Measurements from ENCODE around the gene GABPA.
"Not testable (repeated sequence)": the region's sequence is repeated elsewhere in the genome, so short reads cannot be mapped to it uniquely, and the experiment has no call there.

GABPA gene

DNA sequence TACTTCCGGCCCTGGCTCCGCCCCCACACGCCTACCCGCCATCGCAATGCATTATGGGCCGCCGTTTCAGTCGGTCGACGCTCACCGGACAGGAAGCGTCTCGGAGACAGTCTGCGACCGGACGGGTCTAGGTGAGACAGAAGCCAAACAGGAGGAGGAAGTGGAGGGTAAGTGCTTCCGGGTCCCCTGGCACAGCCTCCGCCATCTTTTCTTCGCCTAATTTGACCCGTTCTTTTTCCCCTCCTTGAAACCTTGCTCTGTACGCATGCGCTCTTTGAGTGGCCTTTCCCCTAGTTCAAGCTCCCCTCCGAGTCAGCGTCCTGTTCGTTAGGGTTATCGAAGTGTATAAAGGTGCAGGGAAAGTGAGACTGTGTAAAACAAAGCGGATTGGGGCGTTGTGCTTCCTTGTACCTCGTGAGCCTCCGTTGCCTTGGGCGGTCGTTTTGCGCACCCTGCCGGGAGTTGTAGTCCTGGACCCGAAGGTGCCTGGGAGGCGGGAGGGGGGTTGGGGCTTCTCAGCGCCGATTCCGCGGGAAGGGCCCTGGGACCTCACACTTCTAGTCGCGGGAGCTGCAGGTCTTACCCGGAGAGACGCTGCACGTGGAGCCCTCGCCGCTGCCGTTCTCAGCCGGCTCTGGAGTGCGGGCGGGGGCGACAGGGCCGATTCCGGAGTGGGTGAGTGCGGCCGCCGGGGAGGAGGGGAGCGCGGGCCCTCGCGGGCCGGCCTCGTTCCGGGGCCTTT, at the start of gene GABPA, which contains the start of gene ATP5PF:
GABPA (plus strand) TSS at position 69 of the 742 bp plus-strand sequence. CDS start 6,627 bp downstream, outside the sequence.
ATP5PF (minus strand) TSS at position 1 of the 742 bp plus-strand sequence. CDS start 5,110 bp downstream, outside the sequence.
- peak; percentile 99 for DNase-seq

GRCh38 chr21:25687787-25688186, 47.0 kb upstream of the GABPA start:
- DNase-seq: no peak

- no peak for DNase-seq
These were observed 46.3 kb upstream of the GABPA start for GRCh38 chr21:25688275-25689155.

- no peak for DNase-seq
These were observed 45.5 kb upstream of the GABPA start for GRCh38 chr21:25689226-25689625.

- DNase-seq: no peak
These were observed 42.8 kb upstream of the GABPA start for GRCh38 chr21:25691976-25692375.

DNA sequence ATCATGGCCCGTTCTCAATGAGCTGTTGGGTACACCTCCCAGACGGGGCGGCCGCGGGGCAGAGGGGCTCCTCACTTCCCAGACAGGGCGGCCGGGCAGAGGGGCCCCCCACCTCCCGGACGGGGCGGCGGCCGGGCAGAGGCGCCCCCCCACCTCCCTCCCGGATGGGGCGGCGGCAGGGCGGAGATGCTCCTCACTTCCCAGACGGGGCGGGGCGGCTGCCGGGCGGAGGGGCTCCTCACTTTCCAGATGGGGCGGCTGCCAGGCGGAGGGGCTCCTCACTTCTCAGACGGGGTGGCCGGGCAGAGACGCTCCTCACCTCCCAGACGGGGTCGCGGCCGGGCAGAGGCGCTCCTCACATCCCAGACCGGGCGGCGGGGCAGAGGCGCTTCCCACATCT, 39.3 kb upstream of the GABPA start:
- not testable (repeated sequence) for DNase-seq

GRCh38 chr21:25700741-25701140, 34.0 kb upstream of the GABPA start:
- DNase-seq: no peak

DNA sequence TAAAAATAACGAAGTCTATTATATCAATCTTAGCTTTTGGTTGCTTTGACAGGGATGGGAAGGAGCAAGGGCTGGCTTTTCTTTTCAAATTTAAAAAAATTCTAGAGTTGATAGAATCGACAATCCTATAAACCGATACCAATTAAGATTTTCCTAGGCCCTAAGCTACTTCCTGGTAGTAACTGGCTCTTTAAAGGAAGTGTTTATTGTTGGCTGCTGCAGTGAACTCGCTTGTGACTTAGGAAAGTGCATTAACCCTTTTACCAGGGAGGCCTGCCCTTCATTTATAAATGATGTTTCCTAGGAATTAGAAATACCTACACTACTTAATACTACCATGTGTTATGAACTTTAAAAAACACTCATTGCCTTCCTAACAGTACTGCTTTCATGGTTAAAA, 33.2 kb upstream of the GABPA start:
- no peak for DNase-seq

DNA sequence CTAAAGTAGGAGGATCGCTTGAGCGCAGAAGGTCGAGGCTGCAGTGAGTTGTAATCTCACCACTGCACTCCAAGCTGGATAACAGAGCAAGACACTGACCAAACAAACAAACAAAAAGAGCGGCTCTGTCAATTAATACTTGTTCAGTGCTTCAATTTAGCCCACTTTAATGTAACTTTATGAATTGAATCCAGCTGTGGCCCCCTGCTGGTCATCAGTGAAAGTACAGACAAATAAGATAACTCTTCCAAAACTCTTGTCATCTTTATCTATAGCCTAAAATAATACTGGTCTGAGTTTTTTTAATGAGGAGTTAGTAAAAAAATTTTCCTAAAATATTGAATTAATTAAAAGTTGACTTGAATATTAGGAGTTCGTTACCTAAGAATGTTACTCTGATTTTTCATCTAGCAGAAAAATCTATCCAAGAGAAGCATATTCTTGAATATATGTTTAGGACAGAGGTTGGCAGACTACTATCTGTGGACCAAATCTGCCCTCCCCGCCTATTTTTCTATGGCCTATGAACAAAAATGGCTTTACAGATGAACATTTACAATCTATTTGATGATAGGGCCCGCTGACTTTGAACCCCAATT, 26.2 kb upstream of the GABPA start:
- peak; percentile 34 for DNase-seq

- DNase-seq: no peak
These were observed 25.0 kb upstream of the GABPA start for GRCh38 chr21:25709684-25710265.

DNA sequence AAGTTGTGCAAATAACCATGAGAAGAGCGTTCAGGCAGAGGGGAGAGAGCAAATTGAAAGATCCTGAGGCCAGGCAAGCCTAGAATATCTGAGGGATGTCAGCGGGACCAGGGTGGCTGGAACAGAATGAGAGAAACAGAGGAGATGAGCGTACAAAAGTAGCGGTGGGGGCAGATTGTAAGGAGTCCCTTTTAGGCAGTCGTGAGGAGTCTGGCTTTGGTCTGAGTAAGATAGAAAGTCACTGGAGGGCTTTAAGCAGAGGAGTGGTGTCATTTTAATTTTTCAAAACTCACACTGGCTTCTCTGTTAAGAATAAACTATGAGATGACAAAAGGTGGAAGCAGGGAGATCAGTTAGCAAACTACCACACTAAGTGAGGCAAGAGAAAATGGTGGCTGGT, 24.2 kb upstream of the GABPA start:
- DNase-seq: no peak

DNA sequence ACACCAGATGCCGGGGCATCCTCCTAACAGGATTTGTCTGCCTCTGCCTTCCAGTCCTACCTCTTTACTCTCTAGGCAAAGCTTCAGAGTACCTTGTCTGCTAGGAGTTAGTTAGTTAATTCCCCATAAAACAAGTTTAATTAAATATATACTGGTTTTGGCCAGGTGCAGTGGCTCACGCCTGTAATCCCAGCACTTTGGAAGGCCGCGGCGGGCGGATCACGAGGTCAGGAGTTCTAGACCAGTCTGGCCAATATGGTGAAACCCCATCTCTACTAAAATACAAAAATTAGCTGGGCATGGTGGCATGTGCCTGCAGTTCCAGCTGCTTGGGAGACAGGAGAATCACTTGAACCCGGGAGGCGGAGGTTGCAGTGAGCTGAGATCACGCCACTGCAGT, 20.7 kb upstream of the GABPA start:
- not testable (repeated sequence) for DNase-seq

DNA sequence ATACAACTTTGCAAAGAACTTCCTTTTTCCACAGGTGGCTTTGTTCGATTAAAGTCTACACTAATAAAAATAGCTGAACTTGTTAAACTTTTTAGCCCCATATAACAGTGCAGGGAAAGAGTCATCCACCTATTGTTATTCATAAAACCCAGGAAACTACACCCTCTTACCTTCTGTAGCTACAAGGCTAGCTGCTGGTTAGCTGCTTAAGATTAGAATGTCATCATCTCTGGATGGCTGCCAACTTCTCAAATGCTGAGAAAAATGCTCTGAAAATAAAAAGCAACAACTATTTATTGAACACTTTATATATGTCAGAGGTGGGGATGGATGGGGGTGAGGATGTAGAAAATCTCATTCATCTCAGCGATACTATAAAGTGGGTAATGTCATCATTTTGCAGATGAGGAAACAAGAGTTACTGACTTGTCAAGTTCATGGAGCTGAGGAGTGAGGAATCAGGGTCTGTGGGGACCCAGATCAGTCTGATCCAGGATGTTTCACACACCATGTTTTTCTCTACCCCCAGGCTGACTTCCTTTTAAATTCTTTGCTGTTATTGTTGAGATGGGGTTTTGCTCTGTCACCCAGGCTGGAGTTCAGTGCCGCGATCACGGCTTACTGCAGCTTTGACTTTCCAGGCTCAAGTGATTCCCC, 17.2 kb upstream of the GABPA start:
- no peak for DNase-seq

DNA sequence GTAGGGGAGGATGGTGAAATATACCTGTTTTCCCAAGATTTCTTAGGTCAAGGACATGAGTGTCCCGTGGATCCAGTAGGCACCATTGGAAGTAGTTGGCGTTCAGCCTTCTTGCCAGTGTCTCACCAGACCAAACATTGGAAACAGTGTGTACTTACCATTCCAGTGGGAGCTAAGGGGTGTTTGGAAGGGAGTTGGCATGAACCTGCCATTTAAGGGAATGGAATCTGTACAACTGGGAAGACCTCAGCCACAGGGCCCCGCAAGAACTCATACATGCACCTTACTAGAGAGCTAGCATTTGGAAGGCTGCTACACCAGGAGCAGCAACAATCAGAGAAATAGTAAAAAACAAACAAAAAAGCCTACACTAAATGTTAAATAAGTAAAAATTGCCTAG, 12.8 kb upstream of the GABPA start:
- DNase-seq: no peak

- DNase-seq: no peak
These were observed 12.1 kb upstream of the GABPA start for GRCh38 chr21:25722631-25723030.

DNA sequence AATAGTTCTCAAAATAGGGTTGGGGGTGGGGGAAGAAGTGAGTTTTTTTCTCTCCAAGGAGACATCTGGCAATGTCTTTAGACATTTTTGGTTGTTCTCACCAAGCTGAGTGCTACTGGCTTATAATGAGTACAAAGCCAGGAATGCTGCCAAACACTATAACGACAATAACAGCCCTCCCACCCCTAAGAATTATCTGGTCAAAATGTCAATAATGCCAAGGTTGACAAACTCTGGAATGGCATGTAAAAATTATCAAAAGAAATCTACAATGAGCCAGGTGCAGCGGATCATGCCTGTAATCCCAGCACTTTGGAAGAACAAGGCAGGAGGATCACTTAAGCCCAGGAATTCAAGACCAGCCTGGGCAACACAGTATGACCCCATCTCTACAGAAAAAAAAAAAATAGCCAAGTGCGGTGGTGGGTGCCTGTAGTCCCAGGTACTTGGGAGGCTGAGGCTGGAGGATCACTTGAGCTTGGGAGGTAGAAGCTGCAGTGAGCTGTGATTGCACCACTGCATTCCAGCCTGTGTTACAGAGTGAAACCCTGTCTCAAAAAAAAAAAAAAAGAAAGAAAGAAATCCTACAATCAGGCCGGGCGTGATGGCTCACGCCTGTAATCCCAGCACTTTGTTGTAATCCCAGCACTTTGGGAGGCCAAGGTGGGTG, 2.5 kb upstream of the GABPA start:
- no peak for DNase-seq

GRCh38 chr21:25733859-25734653, 716 bp upstream of the GABPA start:
- DNase-seq: peak; percentile 46

DNA sequence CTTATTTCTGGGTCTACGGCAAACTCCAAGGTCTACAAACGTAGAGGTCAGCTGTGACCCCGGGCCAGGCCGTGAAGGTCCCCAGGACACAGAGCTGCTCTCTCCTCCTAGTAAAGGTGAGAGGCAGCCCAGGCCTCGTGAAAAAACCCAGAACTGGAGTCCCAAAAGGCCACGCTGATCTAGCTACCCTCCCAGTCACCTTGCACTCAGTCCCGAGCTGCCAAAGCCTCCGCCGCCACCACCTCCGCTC, 193 bp upstream of the GABPA start:
- no peak for DNase-seq

GRCh38 chr21:25735646-25736597, 1.1 kb downstream of the GABPA start:
- DNase-seq: peak; percentile 87

GRCh38 chr21:25737421-25737820, 2.6 kb downstream of the GABPA start:
- no peak for DNase-seq
